HG03457 (cell line): ENCODE data around the gene TMPRSS6.

ENCODE experiments used
- ATAC-seq: cut with Tn5 transposase; IDR thresholded peaks from one replicate; pipeline ENCODE4 v1.9.1; 2021; ENCODE audit warnings: moderate number of reproducible peaks; ENCODE audit not compliant: unreplicated experiment

Gene TMPRSS6

DNA sequence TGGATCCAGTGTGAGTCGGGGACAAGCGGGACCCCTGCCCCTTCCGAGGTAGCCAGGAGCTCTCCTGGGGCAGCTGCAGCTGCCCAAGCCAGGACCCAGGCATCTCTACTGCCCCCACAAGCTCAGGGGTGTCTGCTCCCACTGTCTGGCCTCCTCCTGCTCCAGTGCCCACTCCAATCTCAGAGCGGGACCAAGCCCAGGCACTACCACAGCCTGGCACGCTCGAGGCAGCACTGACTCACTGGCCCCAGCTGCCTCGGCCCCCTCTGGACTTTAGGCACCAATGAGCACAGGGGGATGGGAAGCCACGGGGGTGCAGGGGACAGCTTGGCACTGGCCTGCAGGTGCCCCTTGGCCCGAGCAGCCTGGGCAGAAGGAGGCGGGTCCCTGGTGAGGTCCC is 32.0 kb upstream of the TMPRSS6 start:
- ATAC-seq, result no peak

DNA sequence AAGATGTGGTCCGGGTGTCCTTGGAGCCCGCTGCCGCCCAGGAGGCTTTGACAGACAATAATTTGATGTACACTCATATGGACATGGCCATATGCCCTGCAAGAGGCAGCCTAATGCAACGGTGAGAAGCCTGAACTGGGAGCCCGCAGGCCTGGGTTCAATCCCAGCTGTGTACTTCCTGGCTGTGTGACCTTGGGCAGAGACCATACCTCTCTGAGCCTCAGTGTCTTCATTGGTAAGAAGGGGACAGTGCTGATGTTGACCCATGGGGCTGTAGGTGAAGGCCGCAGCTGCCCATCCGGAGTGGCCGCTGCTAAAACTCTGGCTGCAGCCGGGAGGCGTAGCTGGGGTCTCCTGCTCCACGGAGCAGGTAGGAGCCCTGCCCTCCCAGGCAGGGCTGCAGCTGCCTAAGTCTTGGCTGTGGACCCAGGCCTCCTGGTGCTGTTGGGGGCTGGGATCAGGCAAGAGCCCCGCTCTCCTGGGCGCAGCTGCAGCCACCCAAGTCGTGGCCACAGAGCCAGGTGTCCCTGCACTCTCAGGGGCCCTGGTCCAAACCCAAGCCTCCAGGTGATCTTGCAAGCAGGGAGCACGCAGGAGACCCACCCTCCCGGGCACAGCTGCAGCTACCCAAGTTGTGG is 31.3 kb upstream of the TMPRSS6 start:
- no peak for ATAC-seq

DNA sequence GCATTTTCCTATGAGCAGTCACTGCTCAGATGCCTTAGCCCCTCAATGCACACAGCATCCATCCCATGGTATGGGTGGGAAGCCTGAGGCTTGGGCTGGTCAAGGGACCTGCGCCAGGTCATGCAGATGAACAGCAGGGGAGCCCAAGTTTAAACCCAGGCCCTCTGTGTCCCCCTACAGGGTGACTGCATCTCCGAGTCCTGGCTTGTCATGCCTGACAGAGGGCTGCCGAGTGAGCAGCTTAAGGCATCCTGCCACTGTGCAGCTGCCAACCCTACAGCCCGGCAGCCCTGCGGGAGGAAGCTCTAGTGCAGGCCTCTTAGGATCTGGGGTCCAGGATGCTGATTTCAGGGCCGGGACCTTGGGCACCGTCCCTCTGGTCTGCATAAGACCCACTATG is 30.2 kb upstream of the TMPRSS6 start:
- no peak for ATAC-seq

DNA sequence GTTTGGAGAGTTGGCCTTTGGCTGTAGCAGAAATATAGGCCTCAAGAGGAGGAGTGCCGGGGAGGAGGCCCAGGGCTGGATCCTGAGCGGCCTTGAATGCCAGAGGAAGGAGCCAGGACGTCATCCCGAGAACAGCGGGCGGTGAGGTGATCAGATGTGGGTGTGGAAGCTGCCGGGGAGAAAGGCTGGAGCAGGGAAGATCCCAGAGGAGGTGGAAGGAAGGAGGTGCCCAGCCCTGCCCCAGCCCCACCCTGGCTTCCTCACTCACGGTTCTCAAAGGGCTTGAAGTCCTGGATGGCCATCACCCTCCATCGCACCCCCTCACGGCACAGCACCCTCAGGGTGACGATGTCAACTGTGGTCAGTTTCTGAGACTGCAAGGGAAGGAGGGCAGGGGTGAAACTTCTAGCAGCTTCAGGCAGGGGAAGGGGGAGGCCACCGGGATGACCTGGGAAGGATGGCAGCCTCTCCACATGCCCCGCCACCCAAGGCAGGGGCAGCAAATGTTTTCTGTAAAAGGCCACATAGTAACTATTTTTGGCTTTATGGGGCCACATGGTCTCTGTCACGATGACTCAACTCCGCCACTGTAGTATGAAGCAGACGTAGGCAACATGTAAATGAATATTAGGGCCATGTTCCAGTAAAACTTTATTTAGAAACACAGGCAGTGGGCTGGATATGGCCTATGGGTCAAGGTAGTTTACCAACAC is 29.5 kb upstream of the TMPRSS6 start:
- ATAC-seq, result no peak

DNA sequence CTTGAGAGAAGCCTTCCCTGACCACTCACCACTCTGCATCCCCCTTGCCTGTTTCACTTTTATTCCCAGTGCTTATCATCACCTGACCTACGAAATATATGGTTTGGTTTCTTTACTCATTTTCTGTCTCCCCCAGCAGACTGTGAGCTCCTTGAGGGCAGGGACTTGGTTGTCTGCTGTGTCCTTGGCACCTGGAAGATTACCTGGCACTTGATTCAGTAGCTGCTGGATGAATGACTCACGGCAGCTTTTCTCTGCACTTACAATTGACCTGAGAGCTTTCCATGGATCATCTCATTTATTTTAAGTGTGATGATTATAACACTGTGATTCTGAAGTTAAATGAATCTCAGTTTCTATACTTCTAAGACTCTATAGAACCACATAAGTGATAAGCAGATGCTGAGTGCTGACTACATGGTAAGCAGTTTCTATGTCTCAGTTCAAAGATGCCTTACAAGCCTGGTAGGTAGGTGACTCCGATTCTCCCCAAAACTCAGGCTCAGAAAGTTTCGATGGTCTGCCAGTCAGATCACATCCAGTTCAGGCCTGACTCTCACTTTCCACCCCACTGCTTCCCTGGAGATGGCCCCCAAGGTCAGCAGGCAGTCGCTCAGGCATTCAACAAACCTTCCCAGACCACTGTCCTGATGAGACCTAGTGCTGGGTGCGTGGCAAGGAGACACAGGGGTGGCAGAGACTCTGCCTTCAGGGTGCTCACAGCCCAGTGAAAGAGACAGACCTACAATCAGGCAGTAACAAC is 28.6 kb upstream of the TMPRSS6 start:
- ATAC-seq, result no peak

DNA sequence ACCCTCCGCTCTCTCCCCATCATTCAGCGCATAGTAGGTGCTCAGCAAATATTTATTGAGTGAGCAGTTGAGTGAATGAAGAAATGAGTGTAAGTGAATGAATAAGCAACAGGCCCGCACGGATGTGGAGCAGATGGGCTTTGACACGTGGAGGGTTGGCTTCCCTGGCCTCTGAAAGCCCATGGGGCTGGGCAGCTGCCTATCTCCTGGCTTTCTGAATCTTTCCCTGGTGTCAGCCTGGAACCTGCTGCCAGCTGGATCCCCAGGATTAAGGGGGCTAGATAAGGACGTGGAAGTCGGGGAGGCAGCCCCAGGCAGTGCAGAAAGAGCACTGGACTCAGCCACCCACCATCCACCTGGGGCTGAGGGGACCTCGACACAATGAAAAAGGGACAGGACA is 27.6 kb upstream of the TMPRSS6 start:
- ATAC-seq, result no peak

DNA sequence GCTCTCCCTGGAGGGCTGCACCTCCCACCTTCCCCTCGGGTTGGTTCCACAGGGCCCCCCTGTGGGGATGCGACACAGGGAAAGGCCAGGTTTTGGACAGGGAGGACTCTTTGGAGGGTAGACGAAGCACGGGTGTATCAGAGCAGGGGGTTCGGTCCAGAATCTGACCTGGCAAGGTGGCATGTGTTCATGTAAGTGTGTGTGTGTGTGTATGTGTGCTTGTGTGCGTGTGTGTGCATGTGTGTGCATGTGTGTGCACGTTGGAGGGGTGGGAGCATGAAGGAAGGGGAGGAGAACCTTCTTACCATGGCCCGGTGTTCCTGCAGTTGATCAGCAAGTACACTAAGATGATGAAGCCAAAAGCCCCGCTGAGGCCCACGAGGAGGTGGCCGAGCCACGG is 25.5 kb upstream of the TMPRSS6 start:
- no peak for ATAC-seq

DNA sequence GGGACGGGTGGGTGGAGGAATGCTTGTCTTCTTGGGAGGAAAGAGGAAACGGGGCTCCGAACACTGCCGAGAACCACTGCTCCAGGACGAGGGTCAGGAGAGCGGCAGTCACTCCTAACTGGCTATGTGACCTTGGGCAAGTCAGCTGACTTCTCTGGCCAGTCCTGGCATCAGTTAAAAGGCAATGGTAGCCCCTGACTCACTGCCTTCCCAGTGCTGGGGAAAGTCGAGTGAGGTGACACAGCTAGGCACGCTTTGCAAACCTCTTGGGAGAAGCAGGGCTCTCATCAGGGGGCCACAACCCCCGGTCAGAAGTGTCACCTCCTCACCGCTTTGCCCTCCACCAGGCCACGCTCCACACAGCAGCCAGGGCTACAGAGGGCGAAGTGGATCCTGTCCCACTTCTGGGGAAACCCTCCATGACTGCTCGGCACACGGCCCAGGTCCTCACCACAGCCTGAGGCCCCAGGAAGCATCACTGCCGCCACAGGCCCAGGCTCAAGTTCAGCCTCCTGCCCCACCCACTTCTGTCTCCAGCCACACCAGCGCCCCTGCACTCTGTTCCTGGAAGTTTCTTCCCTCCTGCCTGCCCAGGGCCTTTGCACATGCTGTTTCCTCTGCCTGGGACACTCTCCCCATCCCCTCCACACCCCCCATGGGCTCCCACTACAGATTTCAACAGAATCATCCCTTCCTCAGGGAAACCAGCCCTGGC is 23.9 kb upstream of the TMPRSS6 start:
- ATAC-seq, result no peak

DNA sequence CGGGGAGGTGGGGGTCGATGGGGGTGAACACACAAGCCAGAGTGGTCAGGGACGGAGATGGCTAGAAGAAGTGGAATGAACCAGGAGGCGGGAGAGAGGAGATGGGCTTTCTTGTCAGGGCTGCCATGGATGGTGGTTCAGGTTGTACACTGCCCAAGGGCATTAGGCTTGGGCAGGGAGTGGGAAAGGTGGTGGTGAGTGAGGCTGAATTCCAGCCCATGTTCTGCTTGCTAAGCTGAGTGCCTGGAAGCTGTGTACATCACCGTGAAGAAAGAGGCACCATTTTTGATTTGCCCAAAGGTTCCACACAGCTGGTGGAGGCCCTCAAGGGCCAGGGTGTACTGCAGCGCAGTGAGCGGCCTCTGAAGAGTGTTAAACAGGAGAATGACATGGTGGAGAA is 23.3 kb upstream of the TMPRSS6 start:
- no peak for ATAC-seq

DNA sequence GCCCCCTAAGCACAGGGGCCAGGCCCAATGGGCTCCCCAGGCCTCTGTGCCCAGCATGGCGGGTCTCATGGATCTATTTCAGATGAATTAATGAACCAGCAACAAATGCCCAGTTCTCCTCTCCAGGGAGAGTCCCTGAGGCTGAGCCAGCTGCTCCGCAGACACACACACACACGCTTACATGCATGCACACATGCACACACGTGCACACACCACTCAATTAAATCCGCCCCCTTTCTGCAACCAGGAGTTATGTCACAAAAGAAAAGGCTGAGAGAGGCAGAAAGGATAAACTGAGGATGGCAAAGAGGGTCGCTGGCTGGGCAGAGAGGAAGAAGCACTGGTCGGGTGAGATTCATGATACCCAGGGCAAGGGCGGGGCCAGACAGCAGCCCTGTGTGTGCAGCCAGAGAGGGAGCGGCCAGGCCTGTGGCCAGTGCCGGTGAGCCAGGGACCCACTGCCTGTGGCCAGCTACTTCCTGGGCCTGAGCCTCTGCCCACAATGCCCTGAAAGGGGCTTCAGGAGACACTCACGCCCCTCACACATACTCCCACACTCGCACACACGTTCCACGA is 20.4 kb upstream of the TMPRSS6 start:
- ATAC-seq, result no peak

DNA sequence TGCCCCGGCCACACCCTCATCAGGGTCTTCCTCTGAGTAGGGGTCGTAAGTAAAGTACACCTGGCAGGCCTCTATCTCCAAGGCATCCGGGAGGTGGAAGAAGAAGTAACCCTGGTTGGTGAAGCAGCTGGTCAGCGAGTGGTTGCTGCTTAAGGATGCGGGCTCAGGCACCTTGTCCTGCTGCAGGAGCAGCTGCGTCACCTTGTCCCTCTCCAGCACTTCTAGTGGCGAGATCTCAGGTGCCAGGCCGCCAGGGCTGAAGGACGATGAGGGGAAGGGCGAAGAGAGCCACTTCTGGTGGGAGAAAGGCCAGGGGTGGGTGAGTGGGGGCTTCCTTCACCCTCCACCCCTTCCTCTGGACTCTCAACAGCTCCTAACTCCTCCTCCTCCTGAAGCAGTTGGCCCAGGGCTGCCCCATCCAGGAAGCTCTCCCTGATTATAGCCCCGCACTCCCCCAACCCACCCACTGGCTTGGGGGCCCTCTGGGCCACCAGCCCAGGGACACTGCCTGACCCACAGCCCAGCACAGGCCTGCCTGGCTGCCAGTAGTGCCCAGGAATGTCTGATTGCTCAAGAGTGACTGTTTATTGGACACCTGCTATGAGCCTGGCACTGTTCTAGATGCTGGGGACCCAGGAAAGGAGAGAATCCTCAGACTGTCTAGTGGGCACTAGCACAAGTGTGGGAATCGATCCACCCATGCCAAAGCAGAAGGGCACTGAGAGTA is 19.2 kb upstream of the TMPRSS6 start:
- ATAC-seq, result no peak

DNA sequence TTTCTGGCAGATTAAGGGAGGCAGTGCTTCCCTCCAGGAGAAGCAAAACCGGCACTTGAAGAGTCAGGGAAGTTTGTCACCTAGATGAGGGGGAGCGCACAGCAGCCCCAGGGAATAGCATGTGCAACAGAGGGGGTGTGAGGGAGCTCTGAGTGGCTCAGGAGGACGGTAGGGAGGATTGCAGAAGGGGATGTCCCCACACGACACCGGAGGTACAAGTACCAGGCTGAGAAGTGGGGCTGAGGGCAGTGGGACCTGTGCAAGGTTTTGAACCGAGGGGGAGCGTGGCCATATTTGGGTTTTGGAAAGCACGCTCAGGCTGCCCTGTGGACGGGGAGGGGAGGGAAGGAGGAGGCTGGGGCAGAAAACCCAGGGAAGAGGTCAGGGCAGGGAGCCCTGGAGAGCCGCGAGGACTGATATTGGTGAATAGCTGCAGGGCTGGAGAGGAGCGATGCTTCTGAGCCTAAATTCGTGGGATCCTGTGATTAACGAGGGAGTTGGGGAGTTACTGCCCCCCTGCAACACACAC is 17.9 kb upstream of the TMPRSS6 start:
- ATAC-seq, result no peak

DNA sequence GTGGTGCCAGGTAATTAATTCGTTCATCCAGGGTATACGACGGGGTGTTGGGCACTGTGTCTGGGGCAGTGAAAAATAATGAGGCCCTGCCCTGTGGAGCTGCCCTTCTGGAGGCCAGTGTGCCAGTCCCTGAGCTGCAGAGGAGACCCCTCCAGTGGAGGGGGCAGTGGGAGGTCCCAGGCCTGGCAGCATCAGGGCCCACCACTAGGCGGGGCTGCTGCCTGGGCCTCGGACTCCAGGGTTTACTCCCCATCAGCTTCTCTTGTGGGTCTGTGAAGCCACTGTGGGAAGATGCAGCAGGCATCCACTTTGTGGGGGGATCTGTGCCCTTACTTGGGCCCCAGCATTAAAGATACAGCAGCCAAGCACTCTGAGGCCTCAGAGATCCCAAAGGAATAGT is 17.4 kb upstream of the TMPRSS6 start:
- ATAC-seq, result no peak

DNA sequence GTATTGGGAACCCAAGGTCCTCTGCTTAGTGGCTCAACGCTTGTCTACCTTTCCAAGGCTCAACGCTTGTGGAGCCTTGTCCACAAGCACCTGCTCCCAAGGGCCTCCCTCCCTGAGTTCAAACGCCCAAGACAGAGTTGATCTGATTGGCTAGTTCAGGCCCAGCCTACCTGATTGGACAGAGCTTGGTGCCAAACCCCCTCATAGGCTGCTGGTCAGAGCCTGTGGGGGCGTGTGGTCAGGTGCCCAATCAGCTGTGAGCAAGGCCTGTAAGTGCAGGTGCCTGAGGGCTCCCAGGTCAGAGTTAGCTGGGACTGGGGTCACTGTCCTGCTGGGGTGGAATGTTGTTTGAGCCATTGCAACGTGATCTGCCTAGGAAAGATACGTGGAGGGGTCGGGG is 16.9 kb upstream of the TMPRSS6 start:
- ATAC-seq, result no peak

DNA sequence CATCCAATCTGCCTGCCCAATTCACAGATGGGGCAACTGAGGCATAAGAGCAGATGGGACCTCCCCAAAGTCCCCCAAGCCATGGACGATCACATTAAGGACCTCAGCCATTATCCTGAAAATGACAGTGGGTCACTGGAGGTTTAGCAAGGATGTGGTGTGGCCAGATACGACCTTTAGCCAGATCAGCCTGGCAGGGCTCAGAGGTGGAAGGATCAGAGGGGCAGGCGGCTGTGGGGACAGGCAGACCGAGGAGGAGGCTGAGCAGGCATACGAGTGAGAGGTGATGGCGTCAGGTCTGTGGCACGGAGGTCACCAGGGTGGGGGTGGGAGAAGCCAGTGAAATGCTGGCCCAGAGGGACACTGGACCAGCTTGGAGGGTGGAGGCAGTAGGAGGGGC is 14.1 kb upstream of the TMPRSS6 start:
- no peak for ATAC-seq

DNA sequence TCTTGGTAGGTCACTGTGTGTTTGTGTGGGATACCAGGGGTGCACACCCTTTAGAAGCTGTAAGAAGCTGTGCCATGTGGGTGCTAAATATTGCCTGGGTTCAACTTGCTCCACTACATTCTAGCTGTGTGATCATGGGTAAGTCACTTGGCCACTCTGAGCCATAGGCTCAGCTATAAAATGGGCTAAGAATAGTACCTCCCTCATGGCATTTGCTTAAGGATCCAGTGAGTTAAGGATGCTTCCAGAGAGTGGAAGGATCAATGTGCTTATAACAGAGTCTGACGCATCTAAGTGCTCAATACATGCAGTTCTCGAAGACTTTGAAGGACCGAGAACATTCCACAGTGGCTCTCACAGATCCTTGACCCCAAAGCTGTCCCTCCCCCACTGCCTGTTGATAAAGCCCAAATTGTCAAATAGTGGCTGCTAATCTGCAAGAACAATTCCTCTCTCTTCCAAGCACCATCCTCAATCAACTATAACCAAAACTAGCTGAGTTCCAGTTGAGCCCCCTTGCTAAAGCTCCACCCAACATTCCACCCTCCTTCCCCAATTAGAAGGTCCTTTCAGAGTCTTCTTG is 13.2 kb upstream of the TMPRSS6 start:
- ATAC-seq, result no peak

DNA sequence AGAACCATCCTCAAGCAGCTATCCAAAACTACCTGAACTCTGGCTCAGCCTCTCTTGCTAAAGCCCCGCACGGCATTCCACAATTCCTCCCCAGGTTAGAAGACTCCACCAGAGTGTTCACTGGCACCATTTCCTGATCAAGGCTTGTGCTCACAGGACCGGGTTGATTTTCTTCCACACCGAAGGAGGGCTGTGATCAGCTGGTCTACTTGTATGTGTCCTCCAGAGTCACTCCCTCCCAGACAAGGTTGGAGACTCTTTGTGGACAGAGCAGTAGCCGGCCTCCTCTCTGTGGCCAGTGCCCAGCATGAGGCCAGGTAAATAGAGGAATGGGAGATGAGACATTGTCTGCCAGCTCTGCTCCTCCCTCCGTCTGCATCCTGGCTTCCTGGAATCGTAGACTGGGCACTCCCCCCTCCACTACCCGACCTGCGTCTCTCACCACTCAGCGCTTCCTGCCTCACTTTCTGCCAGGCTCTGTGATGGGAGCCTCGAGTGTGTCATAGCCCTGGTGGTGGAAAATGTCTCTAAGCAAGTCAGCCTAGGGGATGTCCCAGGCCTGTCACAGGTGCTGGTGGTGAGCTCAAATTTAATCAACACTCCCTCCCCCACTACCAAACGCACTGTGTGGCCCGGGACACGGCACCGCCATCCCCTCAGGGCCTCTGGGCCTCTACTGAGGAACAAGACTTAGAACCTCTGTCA is 12.5 kb upstream of the TMPRSS6 start:
- ATAC-seq, result peak; percentile 62

DNA sequence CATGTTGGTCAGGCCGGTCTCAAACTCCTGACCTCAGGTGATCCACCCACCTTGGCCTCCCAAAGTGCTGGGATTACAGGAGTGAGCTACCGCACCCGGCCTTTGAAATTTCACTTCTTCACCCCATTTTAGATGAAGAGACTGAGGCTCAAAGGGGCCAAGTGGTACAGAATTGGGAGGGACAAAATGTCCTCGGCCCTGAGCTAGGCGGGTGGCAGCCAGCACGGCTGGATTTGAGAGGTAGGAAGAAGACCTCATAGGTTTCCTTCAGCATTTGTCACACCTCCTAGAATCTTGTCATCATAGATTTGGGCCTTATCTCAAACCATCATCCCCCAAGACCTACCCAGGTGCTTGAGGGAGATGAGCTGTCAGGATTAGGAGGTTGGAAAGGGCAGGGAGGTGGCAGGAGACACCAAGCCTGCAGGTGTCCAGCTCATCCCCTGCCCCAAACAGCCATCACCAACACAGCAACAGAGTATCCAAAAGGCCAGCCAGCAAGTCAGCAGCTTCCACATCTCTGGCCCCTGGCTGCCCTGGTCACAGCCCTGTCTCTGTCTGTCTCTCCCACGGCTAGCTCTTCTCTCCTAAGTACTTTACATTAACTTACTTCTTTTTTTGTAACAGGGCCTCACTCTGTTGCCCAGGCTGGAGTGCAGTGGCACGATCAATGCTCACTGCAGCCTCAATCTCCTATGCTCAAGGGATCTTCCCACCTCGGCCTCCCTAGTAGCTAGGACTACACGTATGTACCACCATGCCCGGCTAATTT is 11.2 kb upstream of the TMPRSS6 start:
- no peak for ATAC-seq

DNA sequence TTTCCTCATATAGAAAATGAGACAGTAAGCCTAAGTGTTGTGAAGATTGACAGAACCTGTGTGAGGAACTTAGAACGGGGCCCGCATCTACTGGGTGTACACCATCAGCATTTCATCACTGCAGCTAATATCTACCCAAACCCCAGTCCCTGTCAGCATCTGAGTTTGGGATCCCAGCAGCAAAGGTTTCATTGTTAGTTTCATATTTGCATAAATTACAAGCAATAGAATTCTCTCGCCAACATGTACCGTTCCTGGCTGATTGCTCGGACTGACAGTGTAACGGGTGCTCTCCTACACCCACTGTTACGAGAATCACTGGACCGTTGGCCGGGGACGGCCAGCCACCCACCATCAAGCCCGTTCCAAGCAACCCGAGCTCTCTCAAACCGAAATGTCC is 10.4 kb upstream of the TMPRSS6 start:
- no peak for ATAC-seq
